HCT116 (cell line): ENCODE results near the gene GGPS1. TPM values are rescaled to one million over a fixed set of nuclear protein-coding genes. Genes with fewer than 3 reads are reported as not detected.
"Not testable (repeated sequence)": the region's sequence is repeated elsewhere in the genome, so short reads cannot be mapped to it uniquely, and the experiment has no call there.

Source experiments
- ATAC-seq: fragments of 200-7000 bp; cut with Tn5 transposase; 2 replicates; pipeline ENCODE4 v1.9.1; 2020; ENCODE audit warnings: mild to moderate bottlenecking, moderate library complexity
- BruUV-seq: library from RNA; stranded (reverse); fragments of 400-500 nt; replicated peaks from 2 replicates; lab custom pipeline; 2021; lab: Mats Ljungman, UMichigan
- CTCF ChIA-PET: fragments of 300-600 bp; sonication (Branson Sonifier 250); formaldehyde crosslinking; loops from one replicate; lab custom pipeline; 2021; ENCODE audit warnings: antibody characterized with exemption; lab: Charles Lee
- POLR2A ChIA-PET: fragments of 300-600, 350-600 bp; sonication (Branson Sonifier 250); formaldehyde crosslinking; loops from one replicate; lab custom pipeline; 2021; ENCODE audit warnings: antibody characterized with exemption; lab: Charles Lee
- RAD21 ChIA-PET, 2 experiments: fragments of 300-600 bp; sonication (Branson Sonifier 250); formaldehyde crosslinking; loops; one replicate each; lab custom pipeline; 2023; ENCODE audit warnings: low total read pairs in 2 of 2; ENCODE audit not compliant: uncharacterized antibody in 2 of 2, unreplicated experiment in 2 of 2, low non-redundant PET in 1 of 2; lab: Charles Lee
- DNase-seq: peaks from one replicate; pipeline ENCODE4 v3.0.0-alpha.2; 2010; ENCODE audit warnings: low read depth, low spot score
- H2AFZ ChIP-seq: fragments of 200-600 bp; shearing (Covaris generic), sonication (generic); 2 replicates; pipeline ENCODE4 v1.6.1; 2017; ENCODE audit warnings: low read depth, mixed run types, mixed read lengths, antibody characterized with exemption, low read length; ENCODE audit not compliant: poor library complexity, severe bottlenecking
- H3K27ac ChIP-seq: 2 replicates; pipeline ENCODE4 v1.5.1; 2012; ENCODE audit warnings: low read depth, low read length
- H3K27me3 ChIP-seq: fragments of 200-600 bp; sonication (generic); 2 replicates; pipeline ENCODE4 v1.6.1; 2016; ENCODE audit warnings: mixed run types, low read length, mixed read lengths; ENCODE audit not compliant: insufficient read depth
- H3K36me3 ChIP-seq, 2 experiments: fragments of 200-500 bp in 1 of 2; fragments of 200-600 bp in 1 of 2; sonication (Bioruptor generic) in 1 of 2; sonication (generic) in 1 of 2; 2 replicates each; pipeline versions ENCODE4 v1.5.1 to v1.6.1; 2014 to 2016; ENCODE audit warnings: low read length in 2 of 2, inconsistent platforms in 1 of 2, mixed read lengths in 1 of 2, mixed run types in 1 of 2; ENCODE audit not compliant: insufficient read depth in 2 of 2, control insufficient read depth in 1 of 2
- H3K4me1 ChIP-seq, 2 experiments: fragments of 200-600 bp in 1 of 2; sonication (generic) in 1 of 2; 2 replicates each; pipeline versions ENCODE4 v1.5.1 to v1.6.1; 2012 to 2017; ENCODE audit warnings: low read length in 2 of 2, inconsistent platforms in 1 of 2, mild to moderate bottlenecking in 1 of 2, mixed read lengths in 1 of 2, mixed run types in 1 of 2, moderate library complexity in 1 of 2; ENCODE audit not compliant: insufficient read depth in 2 of 2, control insufficient read depth in 1 of 2
- H3K4me2 ChIP-seq: fragments of 200-600 bp; sonication (generic); 2 replicates; pipeline ENCODE4 v1.6.1; 2017; ENCODE audit warnings: mixed run types, low read length, mixed read lengths
- H3K4me3 ChIP-seq, 2 experiments: fragments of 200-600 bp in 1 of 2; sonication (generic) in 1 of 2; replicated peaks in 1 of 2; 2 replicates each; pipeline ENCODE4 v1.5.1; 2011 to 2016; ENCODE audit warnings: low read length in 2 of 2, control low read depth in 1 of 2, low read depth in 1 of 2, mild to moderate bottlenecking in 1 of 2, mixed read lengths in 1 of 2, mixed run types in 1 of 2
- H3K79me2 ChIP-seq: fragments of 200-600 bp; sonication (generic); 2 replicates; pipeline ENCODE4 v1.6.1; 2017; ENCODE audit warnings: mild to moderate bottlenecking, mixed run types, low read length, moderate library complexity, mixed read lengths; ENCODE audit not compliant: insufficient read depth
- H3K9ac ChIP-seq: fragments of 200-600 bp; sonication (generic); 2 replicates; pipeline ENCODE4 v1.6.1; 2016; ENCODE audit warnings: low read length, mixed read lengths
- H3K9me2 ChIP-seq: fragments of 200-600 bp; sonication (generic), shearing (Covaris generic); 2 replicates; pipeline ENCODE4 v1.6.1; 2017; ENCODE audit warnings: mixed run types, mild to moderate bottlenecking, moderate library complexity; ENCODE audit not compliant: insufficient read depth
- H3K9me3 ChIP-seq, 2 experiments: fragments of 200-500 bp in 1 of 2; fragments of 200-600 bp in 1 of 2; sonication (Bioruptor generic) in 1 of 2; sonication (generic) in 1 of 2; 2 replicates each; pipeline ENCODE4 v1.6.1; 2014 to 2017; ENCODE audit warnings: low read length in 2 of 2, mixed read lengths in 2 of 2, inconsistent platforms in 1 of 2, low read depth in 1 of 2, mild to moderate bottlenecking in 1 of 2, mixed run types in 1 of 2, moderate library complexity in 1 of 2; ENCODE audit not compliant: control insufficient read depth in 1 of 2, insufficient read depth in 1 of 2
- H4K20me1 ChIP-seq: fragments of 200-600 bp; sonication (generic), shearing (Covaris generic); 2 replicates; pipeline ENCODE4 v1.6.1; 2017; ENCODE audit warnings: mixed run types, mild to moderate bottlenecking, moderate library complexity; ENCODE audit not compliant: insufficient read depth
- CEBPB ChIP-seq: IDR thresholded peaks from 2 replicates; pipeline ENCODE4 v1.6.1; 2012; ENCODE audit warnings: low read depth
- ELF1 ChIP-seq: IDR thresholded peaks from 2 replicates; pipeline ENCODE4 v1.6.1; 2012; ENCODE audit warnings: low read depth, borderline replicate concordance
- FOSL1 ChIP-seq: IDR thresholded peaks from 2 replicates; pipeline ENCODE4 v1.6.1; 2012; ENCODE audit warnings: low read depth
- POLR2A ChIP-seq: IDR thresholded peaks from 2 replicates; pipeline ENCODE4 v1.7.0; 2011; ENCODE audit warnings: borderline replicate concordance; ENCODE audit not compliant: insufficient read depth, insufficient read length; ENCODE audit errors: extremely low read depth
- POLR2AphosphoS5 ChIP-seq: IDR thresholded peaks from 2 replicates; pipeline ENCODE4 v1.6.1; 2011; ENCODE audit warnings: mild to moderate bottlenecking, low read depth, low read length, moderate library complexity
- ZFX ChIP-seq: fragments of 450-650 bp; IDR thresholded peaks from 2 replicates; pipeline ENCODE4 v1.6.1; 2017
- intact Hi-C: fragments of 100-400 bp; cut with micrococcal nuclease; formaldehyde crosslinking; loops from 2 replicates; pipeline ENCODE4 v1.10.0; 2022
- total RNA-seq: library from RNA; stranded (reverse); gene quantifications from one replicate; pipeline ENCODE4 v1.2.1, GENCODE V29; 2021; ENCODE audit not compliant: unreplicated experiment
- TF ChIP-seq, protein P1 (sequence below), 3 experiments: fragments of 200-600 bp in 1 of 3; sonication (generic) in 1 of 3; IDR thresholded peaks in 2 of 3; conservative IDR thresholded peaks in 1 of 3; 2 replicates each; pipeline ENCODE4 v1.5.1; 2012 to 2017; ENCODE audit warnings: low read depth in 2 of 3, low read length in 2 of 3, antibody characterized with exemption in 1 of 3, borderline replicate concordance in 1 of 3, control low read depth in 1 of 3, mild to moderate bottlenecking in 1 of 3, mixed read lengths in 1 of 3, mixed run types in 1 of 3, moderate library complexity in 1 of 3; ENCODE audit not compliant: insufficient read depth in 1 of 3
- TF ChIP-seq, protein P2 (sequence below): IDR thresholded peaks from 2 replicates; pipeline ENCODE4 v1.6.1; 2011; ENCODE audit warnings: mild to moderate bottlenecking, low read length, moderate library complexity; ENCODE audit not compliant: insufficient replicate concordance; ENCODE audit errors: extremely low read depth

Gene GGPS1
- total RNA-seq, 1 experiment from 2014 or later: 30.6 TPM

DNA sequence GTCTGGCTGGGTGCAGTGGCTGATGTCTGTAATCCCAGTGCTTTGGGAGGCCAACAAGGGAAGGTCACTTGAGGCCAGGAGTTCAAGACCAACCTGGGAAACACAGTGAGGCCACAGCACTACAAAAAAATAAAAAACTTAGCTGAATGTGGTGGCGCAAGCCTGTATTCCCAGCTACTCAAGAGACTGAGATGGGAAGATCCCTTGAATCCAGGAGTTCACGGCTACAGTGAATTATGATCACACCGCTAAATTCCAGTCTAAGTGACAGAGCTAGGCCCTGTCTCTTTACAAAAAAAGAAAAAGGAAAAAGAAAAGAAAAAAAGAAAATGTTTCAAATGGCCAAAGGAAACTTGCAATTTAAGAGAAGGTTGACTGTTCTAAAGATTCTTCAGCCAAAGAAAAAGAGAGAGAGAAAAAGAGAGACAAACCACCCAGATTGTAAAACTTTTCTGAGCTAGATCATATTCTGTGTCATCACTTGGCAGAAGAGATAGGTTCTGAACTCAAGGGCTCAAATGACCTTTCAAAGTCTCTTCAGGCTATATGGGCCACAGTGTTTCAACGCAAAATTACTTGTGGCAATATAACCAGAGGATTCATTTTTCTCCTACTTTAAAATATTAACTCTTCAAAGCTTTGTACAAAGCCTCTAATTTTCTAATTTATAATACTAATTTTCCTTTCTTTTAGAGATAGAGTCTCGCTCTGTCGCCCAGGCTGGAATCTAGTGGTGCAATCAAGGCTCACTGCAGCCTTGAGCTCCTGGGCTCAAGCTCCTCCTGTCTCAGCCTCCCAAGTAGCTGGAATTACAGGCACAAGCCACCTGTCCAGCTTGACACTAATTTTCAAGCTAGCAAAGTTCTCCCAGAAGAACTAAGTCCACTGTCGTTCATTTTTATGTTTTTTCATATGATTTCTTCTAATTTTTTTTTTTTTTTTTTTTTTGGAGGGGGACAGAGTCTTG is 20.9 kb upstream of the GGPS1 start:
- no peak overlapping the region for H3K4me2 ChIP-seq
- H3K9ac ChIP-seq: no peak overlapping the region
- intact Hi-C loops: no loop called here
- no peak overlapping the region for H3K4me3 ChIP-seq
- no peak overlapping the region for H2AFZ ChIP-seq
- DNase-seq (no peak), ATAC-seq (no peak)
- no peaks in the 10 kb centered on the region for H3K9me3 ChIP-seq
- no peaks in the 10 kb centered on the region for H3K4me1 ChIP-seq
- RAD21 ChIA-PET: no interaction called here
- H3K9me2 ChIP-seq: no peaks in the 10 kb centered on the region
- H3K27me3 ChIP-seq: no peaks in the 10 kb centered on the region
- POLR2A ChIA-PET: no interaction called here
- no peak overlapping the region for H3K27ac ChIP-seq
- peaks cover 0 to 2% of the 10 kb centered on the region in 2 experiments; a peak in 1 of 4 replicates for H3K36me3 ChIP-seq
- TF ChIP-seq FOSL1 (no peak), POLR2AphosphoS5 (no peak), ELF1 (no peak), CEBPB (no peak), POLR2A (no peak), ZFX (no peak)
- TF ChIP-seq, protein P1, sequence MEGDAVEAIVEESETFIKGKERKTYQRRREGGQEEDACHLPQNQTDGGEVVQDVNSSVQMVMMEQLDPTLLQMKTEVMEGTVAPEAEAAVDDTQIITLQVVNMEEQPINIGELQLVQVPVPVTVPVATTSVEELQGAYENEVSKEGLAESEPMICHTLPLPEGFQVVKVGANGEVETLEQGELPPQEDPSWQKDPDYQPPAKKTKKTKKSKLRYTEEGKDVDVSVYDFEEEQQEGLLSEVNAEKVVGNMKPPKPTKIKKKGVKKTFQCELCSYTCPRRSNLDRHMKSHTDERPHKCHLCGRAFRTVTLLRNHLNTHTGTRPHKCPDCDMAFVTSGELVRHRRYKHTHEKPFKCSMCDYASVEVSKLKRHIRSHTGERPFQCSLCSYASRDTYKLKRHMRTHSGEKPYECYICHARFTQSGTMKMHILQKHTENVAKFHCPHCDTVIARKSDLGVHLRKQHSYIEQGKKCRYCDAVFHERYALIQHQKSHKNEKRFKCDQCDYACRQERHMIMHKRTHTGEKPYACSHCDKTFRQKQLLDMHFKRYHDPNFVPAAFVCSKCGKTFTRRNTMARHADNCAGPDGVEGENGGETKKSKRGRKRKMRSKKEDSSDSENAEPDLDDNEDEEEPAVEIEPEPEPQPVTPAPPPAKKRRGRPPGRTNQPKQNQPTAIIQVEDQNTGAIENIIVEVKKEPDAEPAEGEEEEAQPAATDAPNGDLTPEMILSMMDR (IDR thresholded peaks at IDR 0.05 in 2 of 3, conservative IDR thresholded peaks at IDR 0.05 in 1 of 3; ENCODE audit: borderline replicate concordance in 1 of 3, insufficient read depth in 1 of 3, low read depth in 2 of 3, low read length in 2 of 3): no peak
- TF ChIP-seq, protein P2, sequence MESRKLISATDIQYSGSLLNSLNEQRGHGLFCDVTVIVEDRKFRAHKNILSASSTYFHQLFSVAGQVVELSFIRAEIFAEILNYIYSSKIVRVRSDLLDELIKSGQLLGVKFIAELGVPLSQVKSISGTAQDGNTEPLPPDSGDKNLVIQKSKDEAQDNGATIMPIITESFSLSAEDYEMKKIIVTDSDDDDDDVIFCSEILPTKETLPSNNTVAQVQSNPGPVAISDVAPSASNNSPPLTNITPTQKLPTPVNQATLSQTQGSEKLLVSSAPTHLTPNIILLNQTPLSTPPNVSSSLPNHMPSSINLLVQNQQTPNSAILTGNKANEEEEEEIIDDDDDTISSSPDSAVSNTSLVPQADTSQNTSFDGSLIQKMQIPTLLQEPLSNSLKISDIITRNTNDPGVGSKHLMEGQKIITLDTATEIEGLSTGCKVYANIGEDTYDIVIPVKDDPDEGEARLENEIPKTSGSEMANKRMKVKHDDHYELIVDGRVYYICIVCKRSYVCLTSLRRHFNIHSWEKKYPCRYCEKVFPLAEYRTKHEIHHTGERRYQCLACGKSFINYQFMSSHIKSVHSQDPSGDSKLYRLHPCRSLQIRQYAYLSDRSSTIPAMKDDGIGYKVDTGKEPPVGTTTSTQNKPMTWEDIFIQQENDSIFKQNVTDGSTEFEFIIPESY: no peak
- BruUV-seq: no TSS peak
- H3K79me2 ChIP-seq: peaks cover 78% of the 10 kb centered on the region
- CTCF ChIA-PET: no interaction called here
- no peaks in the 10 kb centered on the region for H4K20me1 ChIP-seq

DNA sequence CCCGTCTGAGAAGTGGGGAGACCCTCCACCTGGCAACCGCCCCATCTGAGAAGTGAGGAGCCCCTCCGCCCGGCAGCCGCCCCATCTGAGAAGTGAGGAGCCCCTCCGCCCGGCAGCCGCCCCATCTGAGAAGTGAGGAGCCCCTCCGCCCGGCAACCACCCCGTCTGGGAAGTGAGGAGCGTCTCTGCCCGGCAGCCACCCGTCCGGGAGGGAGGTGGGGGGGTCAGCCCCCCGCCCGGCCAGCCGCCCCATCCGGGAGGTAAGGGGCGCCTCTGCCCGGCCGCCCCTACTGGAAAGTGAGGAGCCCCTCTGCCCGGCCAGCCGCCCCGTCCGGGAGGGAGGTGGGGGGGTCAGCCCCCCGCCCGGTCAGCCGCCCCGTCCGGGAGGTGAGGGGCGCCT is 19.2 kb upstream of the GGPS1 start:
- RAD21 ChIA-PET, POLR2A ChIA-PET, H3K4me2 ChIP-seq, H3K27ac ChIP-seq, H2AFZ ChIP-seq, ATAC-seq, H3K9me3 ChIP-seq, H3K4me3 ChIP-seq, H3K9ac ChIP-seq, H3K9me2 ChIP-seq, intact Hi-C loops, H4K20me1 ChIP-seq, H3K36me3 ChIP-seq, CTCF ChIA-PET, H3K27me3 ChIP-seq, H3K4me1 ChIP-seq, DNase-seq, BruUV-seq: not testable (repeated sequence)
- H3K79me2 ChIP-seq: peaks cover 82% of the 10 kb centered on the region
